Hepatocyte (in vitro differentiated cells): Measurements from ENCODE around the gene HK3.

Experiments used
- CTCF ChIP-seq: fragments of 200-600 bp; sonication (generic); IDR thresholded peaks from 2 replicates; pipeline ENCODE4 v1.5.1; 2016; ENCODE audit warnings: antibody characterized with exemption, mild to moderate bottlenecking; ENCODE audit not compliant: poor library complexity
- EZH2 ChIP-seq: fragments of 200-600 bp; sonication (generic); IDR thresholded peaks from 2 replicates; pipeline ENCODE4 v1.6.1; 2016; ENCODE audit warnings: antibody characterized with exemption, mild to moderate bottlenecking, borderline replicate concordance

GRCh38 chr5:176857894-176858273 lies 41.3 kb downstream of the HK3 start:
- TF ChIP-seq CTCF (no peak), EZH2 (no peak)
